ENCODE data around the gene NLGN4Y.
"Not testable (repeated sequence)": the region's sequence is repeated elsewhere in the genome, so short reads cannot be mapped to it uniquely, and the experiment has no call there.

Gene NLGN4Y

GRCh38 chrY:14860448-14860847, 336.1 kb downstream of the NLGN4Y start:
- DNase-seq, result no peak

- not testable (repeated sequence) for DNase-seq
These were observed 336.7 kb downstream of the NLGN4Y start for GRCh38 chrY:14861033-14861432.

- DNase-seq, result no peak
These were observed 347.6 kb downstream of the NLGN4Y start for GRCh38 chrY:14871971-14872370.
